Stimulated activated CD8-positive, alpha-beta memory T cell treated with anti-CD3 and anti-CD28 coated beads, Interleukin-15, amount 100 ng/mL, for 1 hour (primary cell): ENCODE measurements around the gene SNN.

Experiments used
- DNase-seq: peaks from one replicate; pipeline ENCODE4 v3.0.0-alpha.2; 2020; ENCODE audit warnings: low read depth

The SNN gene

GRCh38 chr16:11635113-11635652 is 33.1 kb upstream of the SNN start:
- DNase-seq = no peak

GRCh38 chr16:11635679-11636171 is 32.5 kb upstream of the SNN start:
- no peak for DNase-seq

- no peak for DNase-seq
These were observed 32.0 kb upstream of the SNN start for GRCh38 chr16:11636172-11636721.

- no peak for DNase-seq
These were observed 30.9 kb upstream of the SNN start for GRCh38 chr16:11637320-11637719.

GRCh38 chr16:11638140-11638539 is 30.1 kb upstream of the SNN start:
- DNase-seq = no peak

- DNase-seq = no peak
These were observed 29.2 kb upstream of the SNN start for GRCh38 chr16:11639008-11639562.

- DNase-seq = no peak
These were observed 28.0 kb upstream of the SNN start for GRCh38 chr16:11639925-11640899.

- no peak for DNase-seq
These were observed 27.1 kb upstream of the SNN start for GRCh38 chr16:11640987-11641817.

GRCh38 chr16:11642765-11643116 is 25.5 kb upstream of the SNN start:
- no peak for DNase-seq

- no peak for DNase-seq
These were observed 19.0 kb upstream of the SNN start for GRCh38 chr16:11649276-11649675.

GRCh38 chr16:11650641-11651591 is 17.3 kb upstream of the SNN start:
- no peak for DNase-seq

GRCh38 chr16:11651796-11652195 is 16.5 kb upstream of the SNN start:
- DNase-seq = no peak

GRCh38 chr16:11655655-11656054 is 12.6 kb upstream of the SNN start:
- no peak for DNase-seq

- no peak for DNase-seq
These were observed 10.7 kb upstream of the SNN start for GRCh38 chr16:11657556-11657955.

- DNase-seq = no peak
These were observed 9.2 kb upstream of the SNN start for GRCh38 chr16:11658896-11659708.

GRCh38 chr16:11660565-11660964 is 7.7 kb upstream of the SNN start:
- no peak for DNase-seq

GRCh38 chr16:11662582-11662981 is 5.7 kb upstream of the SNN start:
- DNase-seq = no peak

GRCh38 chr16:11665071-11665491 is 3.2 kb upstream of the SNN start:
- DNase-seq = no peak

- DNase-seq = no peak
These were observed 1.9 kb upstream of the SNN start for GRCh38 chr16:11666103-11667055.
